HG03045 (cell line): Measurements from ENCODE around the gene ITLN1.

ENCODE experiments used
- ATAC-seq: cut with Tn5 transposase; IDR thresholded peaks from one replicate; pipeline ENCODE4 v1.9.1; 2021; ENCODE audit warnings: mild to moderate bottlenecking, moderate library complexity; ENCODE audit not compliant: unreplicated experiment

The ITLN1 gene

DNA sequence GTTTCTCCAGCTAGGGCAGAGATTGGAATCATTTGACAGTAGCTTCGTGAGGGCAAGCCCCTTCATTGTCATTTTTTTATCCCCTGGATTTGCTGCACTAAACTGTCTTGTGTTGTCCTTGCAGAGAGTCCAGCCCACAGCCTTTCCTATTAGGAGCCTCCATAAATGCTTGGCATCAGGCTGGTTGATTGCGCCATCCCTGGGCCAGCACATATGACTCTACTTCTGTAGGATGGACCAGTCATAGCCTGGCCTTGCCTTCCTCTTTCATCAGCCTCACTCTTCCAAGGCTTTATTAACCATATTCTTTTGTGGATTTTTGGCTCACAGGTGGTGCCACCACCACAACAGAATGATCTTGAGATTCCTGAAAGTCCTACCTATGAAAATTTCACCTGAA lies 57.6 kb downstream of the ITLN1 start:
- no peak for ATAC-seq

DNA sequence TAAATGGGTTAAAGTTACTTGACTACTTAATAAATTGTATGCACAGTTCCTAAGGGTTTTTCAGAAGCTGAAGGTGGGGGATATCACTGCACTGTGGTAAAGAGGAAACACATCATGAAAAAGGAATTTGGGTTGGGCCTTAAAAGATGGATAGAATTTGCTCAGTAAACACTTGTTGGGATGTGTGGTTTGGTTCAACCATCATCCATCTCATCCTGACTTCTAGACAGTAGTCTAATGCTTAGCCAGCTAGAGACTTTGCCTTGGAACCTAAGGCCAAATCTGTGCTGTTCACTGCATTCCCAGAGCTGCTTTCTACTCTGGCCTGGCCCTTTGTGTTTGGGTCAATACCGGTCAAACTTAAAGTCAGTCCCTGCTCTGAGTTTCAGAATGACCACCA lies 58.4 kb downstream of the ITLN1 start:
- no peak for ATAC-seq
